Activated CD8-positive, alpha-beta T cell treated with anti-CD3 and anti-CD28 coated beads for 36 hours (primary cell): ENCODE measurements around the gene IVD. TPM values are rescaled to one million over a fixed set of nuclear protein-coding genes. Genes with fewer than 3 reads are reported as not detected.

Experiments
- ATAC-seq: fragments of 200-7000 bp; cut with Tn5 transposase; one replicate; pipeline ENCODE4 v1.10.0; 2021; ENCODE audit warnings: mild to moderate bottlenecking, moderate library complexity
- CTCF ChIA-PET: fragments of 350-600 bp; sonication (Branson Sonifier 250); formaldehyde crosslinking; loops from one replicate; lab custom pipeline; 2021; ENCODE audit warnings: antibody characterized with exemption; lab: Charles Lee
- POLR2A ChIA-PET: fragments of 350-600 bp; sonication (Branson Sonifier 250); formaldehyde crosslinking; loops from one replicate; lab custom pipeline; 2021; ENCODE audit warnings: antibody characterized with exemption; lab: Charles Lee
- DNase-seq: peaks from one replicate; pipeline ENCODE4 v3.0.0-alpha.2; 2020
- H3K27ac Mint-ChIP-seq: one replicate; pipeline ENCODE4 v1.8.0; 2021; ENCODE audit warnings: mild to moderate bottlenecking, mixed read lengths
- H3K27me3 Mint-ChIP-seq: one replicate; pipeline ENCODE4 v1.8.0; 2021; ENCODE audit warnings: mixed read lengths
- H3K36me3 Mint-ChIP-seq: one replicate; pipeline ENCODE4 v1.8.0; 2021; ENCODE audit warnings: low read depth, mixed read lengths
- H3K4me1 Mint-ChIP-seq: one replicate; pipeline ENCODE4 v1.8.0; 2021; ENCODE audit warnings: low read depth, mixed read lengths
- H3K4me3 Mint-ChIP-seq: one replicate; pipeline ENCODE4 v1.8.0; 2021; ENCODE audit warnings: mild to moderate bottlenecking, moderate library complexity, mixed read lengths
- H3K9me3 Mint-ChIP-seq: one replicate; pipeline ENCODE4 v1.8.0; 2021; ENCODE audit warnings: mixed read lengths
- intact Hi-C: fragments of 100-400 bp; cut with micrococcal nuclease; formaldehyde crosslinking; loops from one replicate; pipeline ENCODE4 v1.10.0; 2022
- total RNA-seq, 2 experiments: library from RNA; stranded (reverse); gene quantifications; one replicate each; pipeline ENCODE4 v1.2.3, GENCODE V29; 2021
- TF ChIP-seq, protein P1 (sequence below): fragments of 200-600 bp; IDR thresholded peaks from one replicate; pipeline ENCODE4 v1.8.0; 2022; ENCODE audit warnings: antibody characterized with exemption, mild to moderate bottlenecking

The IVD gene
- total RNA-seq, 2 experiments from 2014 or later, result 56.9 to 65.0 TPM

- Mint-ChIP-seq H3K36me3 (no peaks in the 10 kb centered on the region), H3K4me3 (no peak overlapping the region), H3K27ac (no peak overlapping the region), H3K9me3 (no peaks in the 10 kb centered on the region), H3K27me3 (no peaks in the 10 kb centered on the region), H3K4me1 (peaks cover 5% of the 10 kb centered on the region)
- ATAC-seq (no peak), DNase-seq (no peak)
- ChIA-PET CTCF (interaction anchor here (0.7 to 12.3 kb wide), 5 partner anchors 52 to 141 kb away, joined by 3 to 205 read pairs (median 5); partner anchors contain the start of gene CCDC9B), POLR2A (interaction anchor here (1.4 kb wide), 1 partner anchor 12 kb away, joined by 4 read pairs; no protein-coding TSS in a partner anchor)
- TF ChIP-seq, protein P1, sequence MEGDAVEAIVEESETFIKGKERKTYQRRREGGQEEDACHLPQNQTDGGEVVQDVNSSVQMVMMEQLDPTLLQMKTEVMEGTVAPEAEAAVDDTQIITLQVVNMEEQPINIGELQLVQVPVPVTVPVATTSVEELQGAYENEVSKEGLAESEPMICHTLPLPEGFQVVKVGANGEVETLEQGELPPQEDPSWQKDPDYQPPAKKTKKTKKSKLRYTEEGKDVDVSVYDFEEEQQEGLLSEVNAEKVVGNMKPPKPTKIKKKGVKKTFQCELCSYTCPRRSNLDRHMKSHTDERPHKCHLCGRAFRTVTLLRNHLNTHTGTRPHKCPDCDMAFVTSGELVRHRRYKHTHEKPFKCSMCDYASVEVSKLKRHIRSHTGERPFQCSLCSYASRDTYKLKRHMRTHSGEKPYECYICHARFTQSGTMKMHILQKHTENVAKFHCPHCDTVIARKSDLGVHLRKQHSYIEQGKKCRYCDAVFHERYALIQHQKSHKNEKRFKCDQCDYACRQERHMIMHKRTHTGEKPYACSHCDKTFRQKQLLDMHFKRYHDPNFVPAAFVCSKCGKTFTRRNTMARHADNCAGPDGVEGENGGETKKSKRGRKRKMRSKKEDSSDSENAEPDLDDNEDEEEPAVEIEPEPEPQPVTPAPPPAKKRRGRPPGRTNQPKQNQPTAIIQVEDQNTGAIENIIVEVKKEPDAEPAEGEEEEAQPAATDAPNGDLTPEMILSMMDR, result no peak
- intact Hi-C loops, result no loop called here
Measured at GRCh38 chr15:40424483-40425115, 19.0 kb downstream of the IVD start.

DNA sequence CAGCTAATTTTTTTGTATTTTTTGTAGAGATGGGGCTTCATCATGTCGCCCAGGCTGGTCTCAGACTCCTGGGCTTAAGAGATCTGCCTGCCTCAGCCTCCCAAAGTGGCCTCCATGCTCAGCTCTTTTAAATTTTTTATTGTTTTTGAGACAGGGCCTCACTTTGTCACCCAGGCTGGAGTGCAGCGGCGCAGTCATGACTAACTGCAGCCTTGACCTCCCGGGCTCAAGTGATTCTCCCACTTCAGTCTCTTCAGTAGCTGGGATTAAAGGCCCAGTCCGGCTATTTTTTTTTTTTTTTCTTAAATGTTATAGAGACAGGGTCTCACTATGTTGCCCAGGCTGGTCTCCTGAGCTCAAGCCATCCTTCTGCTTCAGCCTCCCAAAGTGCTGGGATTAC is 20.1 kb downstream of the IVD start:
- Mint-ChIP-seq H3K36me3 (no peaks in the 10 kb centered on the region), H3K27me3 (no peaks in the 10 kb centered on the region), H3K9me3 (no peaks in the 10 kb centered on the region), H3K4me1 (peaks cover 5% of the 10 kb centered on the region), H3K27ac (no peak overlapping the region), H3K4me3 (no peak overlapping the region)
- ChIA-PET POLR2A (interaction anchor here (0.6 to 1.4 kb wide), 3 partner anchors 11 to 17 kb away, joined by 3 to 4 read pairs (median 3); no protein-coding TSS in a partner anchor), CTCF (interaction anchor here (0.6 to 12.3 kb wide), 6 partner anchors 10 to 103 kb away, joined by 3 to 205 read pairs (median 6); partner anchors contain the start of gene CCDC9B)
- intact Hi-C loops, result no loop called here
- ATAC-seq (no peak), DNase-seq (no peak)
- TF ChIP-seq, protein P1, result no peak

DNA sequence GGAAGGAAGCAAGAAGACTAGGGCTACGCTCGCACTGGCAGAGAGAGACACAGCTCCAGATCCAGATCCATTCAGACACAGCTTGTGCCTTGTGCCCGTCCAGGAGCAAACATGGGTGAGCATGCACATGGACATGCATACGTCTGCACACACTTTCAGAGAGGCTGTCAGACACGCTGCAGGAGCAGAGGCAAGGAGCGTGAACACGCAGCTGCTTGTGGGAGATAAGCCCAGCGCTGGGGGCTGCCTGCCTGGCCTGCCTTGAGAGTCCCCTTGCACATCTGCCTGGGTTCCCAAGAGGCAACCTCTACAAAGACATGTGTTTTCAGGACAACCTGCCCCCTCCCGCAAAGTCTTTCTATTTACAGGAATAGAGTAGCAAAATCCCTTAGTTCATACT is 21.6 kb downstream of the IVD start:
- POLR2A ChIA-PET, result no interaction called here
- no peak overlapping the region for H3K27ac Mint-ChIP-seq
- DNase-seq (no peak), ATAC-seq (no peak)
- no peak overlapping the region for H3K4me3 Mint-ChIP-seq
- intact Hi-C loops, result no loop called here
- H3K27me3 Mint-ChIP-seq, result no peaks in the 10 kb centered on the region
- no peaks in the 10 kb centered on the region for H3K4me1 Mint-ChIP-seq
- TF ChIP-seq, protein P1, result no peak
- no peaks in the 10 kb centered on the region for H3K9me3 Mint-ChIP-seq
- H3K36me3 Mint-ChIP-seq, result no peaks in the 10 kb centered on the region
- CTCF ChIA-PET, result interaction anchor here (1.9 to 12.3 kb wide), 3 partner anchors 9 to 87 kb away, joined by 7 to 205 read pairs (median 74); partner anchors contain the start of gene CCDC9B

DNA sequence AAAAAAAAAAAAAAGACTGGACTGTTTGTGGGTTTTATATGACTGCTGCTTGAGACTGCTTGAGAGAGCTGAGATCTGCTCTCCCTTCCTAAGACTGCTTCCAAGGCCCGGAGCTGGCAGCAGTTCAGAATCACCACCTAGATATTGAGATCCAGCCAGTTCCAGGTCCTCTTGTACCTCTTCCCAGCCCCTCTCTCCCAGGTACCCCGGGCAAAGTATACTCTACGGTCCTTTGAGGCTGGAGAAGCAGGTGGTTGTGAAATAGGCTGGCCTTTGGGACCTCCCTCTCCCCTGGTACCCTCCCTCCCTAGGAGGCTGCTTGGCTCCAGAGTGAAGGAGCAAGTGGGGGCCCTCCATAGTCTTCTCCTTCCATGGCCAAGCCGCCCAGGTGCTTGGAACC is 22.6 kb downstream of the IVD start:
- POLR2A ChIA-PET, result no interaction called here
- no peaks in the 10 kb centered on the region for H3K4me1 Mint-ChIP-seq
- no peaks in the 10 kb centered on the region for H3K9me3 Mint-ChIP-seq
- no peaks in the 10 kb centered on the region for H3K36me3 Mint-ChIP-seq
- DNase-seq (no peak), ATAC-seq (no peak)
- H3K27me3 Mint-ChIP-seq, result no peaks in the 10 kb centered on the region
- TF ChIP-seq, protein P1, result no peak
- intact Hi-C loops, result no loop called here
- no peak overlapping the region for H3K27ac Mint-ChIP-seq
- no peak overlapping the region for H3K4me3 Mint-ChIP-seq
- CTCF ChIA-PET, result interaction anchor here (1.0 kb wide), 1 partner anchor 105 kb away, joined by 3 read pairs; no protein-coding TSS in a partner anchor

- ATAC-seq (no peak), DNase-seq (no peak)
- Mint-ChIP-seq H3K27ac (no peak overlapping the region), H3K4me3 (no peak overlapping the region), H3K9me3 (no peaks in the 10 kb centered on the region), H3K4me1 (no peaks in the 10 kb centered on the region), H3K36me3 (no peaks in the 10 kb centered on the region), H3K27me3 (no peaks in the 10 kb centered on the region)
- TF ChIP-seq, protein P1, result no peak
- ChIA-PET POLR2A (no interaction called here), CTCF (interaction anchor here (1.0 kb wide), 1 partner anchor 106 kb away, joined by 3 read pairs; no protein-coding TSS in a partner anchor)
- intact Hi-C loops, result no loop called here
Measured at GRCh38 chr15:40429068-40429710, 23.6 kb downstream of the IVD start.
